ENCODE measurements around the gene FGFR1OP2. TPM values are rescaled to one million over a fixed set of nuclear protein-coding genes. Genes with fewer than 3 reads are reported as not detected.

Gene FGFR1OP2
- total RNA-seq, 4 donors from 2014 or later: 13.7 to 85.4 (median 43.9) TPM

DNA sequence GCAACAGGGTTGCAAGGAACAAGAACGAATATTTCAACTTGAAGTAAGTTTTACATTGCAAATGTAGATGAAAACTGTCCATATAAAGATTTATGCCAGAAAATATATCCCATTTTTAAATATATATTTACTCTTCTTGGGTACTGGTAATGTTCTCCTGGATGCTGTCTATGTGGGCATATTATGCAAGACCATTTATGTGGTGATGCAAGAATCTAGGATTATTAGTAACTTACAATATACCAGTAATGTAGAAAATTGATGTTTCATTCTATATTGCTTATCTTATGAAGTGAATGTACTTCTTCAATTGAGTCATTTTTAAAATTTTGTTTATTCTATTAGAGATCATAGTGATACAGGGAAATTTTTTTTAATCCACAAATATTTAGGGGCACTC lies 25.1 kb downstream of the FGFR1OP2 start:
- no peak for DNase-seq
- Histone ChIP-seq H3K36me3 (peaks cover 0 to 38% (median 2%) of the 10 kb centered on the region in 4 donors), H3K9me3 (no peaks in the 10 kb centered on the region), H3K27ac (no peak overlapping the region), H3K4me3 (no peak overlapping the region), H3K27me3 (no peaks in the 10 kb centered on the region), H3K4me1 (no peaks in the 10 kb centered on the region)
- 93 to 100% methylated on average over 1 of the region's 1 CpG for WGBS, 2 donors (ENCODE audit: low coverage in 1 of 2)
- in situ Hi-C loops (cut with MboI; ENCODE audit: low pct_ligation_motif_present in 1 of 4, low pct_unique_long_range_greater_than_20kb in 1 of 4, low sequenced_read_pairs in 3 of 4): no loop called here
- no peak for TF ChIP-seq POLR2A (IDR thresholded peaks at IDR 0.05)
- TF ChIP-seq POLR2AphosphoS5 (IDR thresholded peaks at IDR 0.05): no peak
- TF ChIP-seq, protein P1, sequence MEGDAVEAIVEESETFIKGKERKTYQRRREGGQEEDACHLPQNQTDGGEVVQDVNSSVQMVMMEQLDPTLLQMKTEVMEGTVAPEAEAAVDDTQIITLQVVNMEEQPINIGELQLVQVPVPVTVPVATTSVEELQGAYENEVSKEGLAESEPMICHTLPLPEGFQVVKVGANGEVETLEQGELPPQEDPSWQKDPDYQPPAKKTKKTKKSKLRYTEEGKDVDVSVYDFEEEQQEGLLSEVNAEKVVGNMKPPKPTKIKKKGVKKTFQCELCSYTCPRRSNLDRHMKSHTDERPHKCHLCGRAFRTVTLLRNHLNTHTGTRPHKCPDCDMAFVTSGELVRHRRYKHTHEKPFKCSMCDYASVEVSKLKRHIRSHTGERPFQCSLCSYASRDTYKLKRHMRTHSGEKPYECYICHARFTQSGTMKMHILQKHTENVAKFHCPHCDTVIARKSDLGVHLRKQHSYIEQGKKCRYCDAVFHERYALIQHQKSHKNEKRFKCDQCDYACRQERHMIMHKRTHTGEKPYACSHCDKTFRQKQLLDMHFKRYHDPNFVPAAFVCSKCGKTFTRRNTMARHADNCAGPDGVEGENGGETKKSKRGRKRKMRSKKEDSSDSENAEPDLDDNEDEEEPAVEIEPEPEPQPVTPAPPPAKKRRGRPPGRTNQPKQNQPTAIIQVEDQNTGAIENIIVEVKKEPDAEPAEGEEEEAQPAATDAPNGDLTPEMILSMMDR (IDR thresholded peaks at IDR 0.05): no peak
- TF ChIP-seq EP300 (IDR thresholded peaks at IDR 0.05; ENCODE audit: low read depth): no peak
- intact Hi-C loops (cut with DNase I; ENCODE audit: low total_unique reads): no loop called here

DNA sequence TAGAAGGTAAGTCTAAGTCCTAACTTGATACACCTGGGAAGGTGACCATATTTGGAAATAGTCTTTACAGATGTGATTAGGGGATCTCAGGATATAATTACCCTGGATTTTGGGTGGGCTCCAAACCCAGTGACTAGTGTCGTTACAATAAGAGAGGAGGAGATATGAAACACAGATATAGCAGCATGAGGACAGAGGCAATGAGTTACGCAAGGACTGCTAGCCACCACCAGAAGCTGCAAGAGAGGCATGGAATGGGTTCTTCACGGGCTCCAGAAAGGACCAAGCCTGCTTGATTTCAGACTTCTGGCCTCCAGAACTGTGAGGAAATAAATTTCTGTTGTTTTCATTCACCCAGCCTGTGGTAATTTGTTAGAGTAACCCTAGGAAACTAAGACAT lies 28.6 kb downstream of the FGFR1OP2 start:
- Histone ChIP-seq H3K9me3 (no peaks in the 10 kb centered on the region), H3K36me3 (peaks cover 0 to 24% (median 2%) of the 10 kb centered on the region in 4 donors), H3K4me3 (no peak overlapping the region), H3K4me1 (no peaks in the 10 kb centered on the region), H3K27ac (no peak overlapping the region), H3K27me3 (no peaks in the 10 kb centered on the region)
- 96 to 100% methylated on average over 2 to 3 of the region's 3 CpGs for WGBS, 2 donors (ENCODE audit: low coverage in 1 of 2)
- TF ChIP-seq POLR2AphosphoS5 (IDR thresholded peaks at IDR 0.05) (no peak), POLR2A (IDR thresholded peaks at IDR 0.05) (no peak), EP300 (IDR thresholded peaks at IDR 0.05; ENCODE audit: low read depth) (no peak)
- TF ChIP-seq, protein P1 (IDR thresholded peaks at IDR 0.05): no peak
- DNase-seq: no peak
- in situ Hi-C loops (cut with MboI; ENCODE audit: low pct_ligation_motif_present in 1 of 4, low pct_unique_long_range_greater_than_20kb in 1 of 4, low sequenced_read_pairs in 3 of 4) (no loop called here), intact Hi-C loops (cut with DNase I; ENCODE audit: low total_unique reads) (no loop called here)

DNA sequence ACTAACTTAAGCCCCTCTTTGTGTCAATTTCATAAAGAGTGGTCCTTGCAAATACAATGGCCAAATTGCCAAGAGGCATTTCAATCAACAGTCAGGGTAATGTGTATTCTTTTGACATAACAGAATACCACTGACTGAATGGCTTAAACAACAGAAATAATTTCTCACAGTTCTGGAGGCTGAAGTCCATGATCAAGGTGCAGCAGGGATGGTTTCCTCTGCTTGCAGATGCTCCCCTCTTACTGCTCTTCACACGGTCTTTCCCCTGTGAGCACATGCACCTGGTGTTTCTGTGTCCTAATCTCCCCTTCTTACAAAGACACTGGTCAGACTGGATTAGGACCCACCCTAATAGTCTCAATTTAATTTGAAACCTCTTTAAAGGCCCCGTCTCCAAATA lies 31.9 kb downstream of the FGFR1OP2 start:
- no peak overlapping the region for H3K27ac ChIP-seq
- intact Hi-C loops (cut with DNase I; ENCODE audit: low total_unique reads) (no loop called here), in situ Hi-C loops (cut with MboI; ENCODE audit: low pct_ligation_motif_present in 1 of 4, low pct_unique_long_range_greater_than_20kb in 1 of 4, low sequenced_read_pairs in 3 of 4) (no loop called here)
- DNase-seq: no peak
- 95 to 100% methylated on average over 1 to 2 of the region's 2 CpGs for WGBS, 2 donors (ENCODE audit: low coverage in 1 of 2)
- H3K4me3 ChIP-seq: no peak overlapping the region
- H3K36me3 ChIP-seq: peaks cover 0 to 21% (median 7%) of the 10 kb centered on the region in 4 donors
- H3K9me3 ChIP-seq: no peaks in the 10 kb centered on the region
- TF ChIP-seq, protein P1 (IDR thresholded peaks at IDR 0.05): no peak
- TF ChIP-seq POLR2AphosphoS5 (IDR thresholded peaks at IDR 0.05): no peak
- no peak for TF ChIP-seq EP300 (IDR thresholded peaks at IDR 0.05; ENCODE audit: low read depth)
- TF ChIP-seq POLR2A (IDR thresholded peaks at IDR 0.05): no peak
- no peaks in the 10 kb centered on the region for H3K27me3 ChIP-seq
- H3K4me1 ChIP-seq: no peaks in the 10 kb centered on the region

DNA sequence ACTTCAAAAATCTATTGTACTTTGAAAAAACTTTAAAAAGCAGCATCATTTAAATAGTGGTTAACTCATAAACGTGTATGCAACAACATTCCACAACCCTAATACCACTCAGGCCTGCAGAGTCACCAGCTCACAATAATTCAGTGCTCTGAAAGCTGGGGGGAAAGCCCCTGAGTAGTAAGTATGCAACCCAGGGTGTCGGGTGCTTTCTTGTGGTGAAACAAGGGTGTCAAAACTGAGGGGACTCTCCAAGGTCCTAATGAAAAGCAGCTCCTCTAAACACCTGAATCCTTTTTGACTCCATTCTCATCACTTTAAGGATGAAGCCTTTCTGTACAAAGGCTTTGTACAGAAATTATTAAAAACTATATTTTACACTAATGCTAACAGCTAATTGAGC lies 33.7 kb downstream of the FGFR1OP2 start:
- intact Hi-C loops (cut with DNase I; ENCODE audit: low total_unique reads) (no loop called here), in situ Hi-C loops (cut with MboI; ENCODE audit: low pct_ligation_motif_present in 1 of 4, low pct_unique_long_range_greater_than_20kb in 1 of 4, low sequenced_read_pairs in 3 of 4) (no loop called here)
- Histone ChIP-seq H3K9me3 (no peaks in the 10 kb centered on the region), H3K4me1 (no peaks in the 10 kb centered on the region), H3K27me3 (no peaks in the 10 kb centered on the region), H3K27ac (no peak overlapping the region), H3K36me3 (peaks cover 0 to 16% (median 6%) of the 10 kb centered on the region in 4 donors), H3K4me3 (no peak overlapping the region)
- DNase-seq: no peak
- 54 to 57% methylated on average over 1 to 2 of the region's 2 CpGs for WGBS, 2 donors (ENCODE audit: low coverage in 1 of 2)
- TF ChIP-seq, protein P1 (IDR thresholded peaks at IDR 0.05): no peak
- TF ChIP-seq POLR2A (IDR thresholded peaks at IDR 0.05) (no peak), POLR2AphosphoS5 (IDR thresholded peaks at IDR 0.05) (no peak), EP300 (IDR thresholded peaks at IDR 0.05; ENCODE audit: low read depth) (no peak)

Data from transverse colon (tissue), 4 donors.